ENCODE results near the gene PPP5C. TPM values are rescaled to one million over a fixed set of nuclear protein-coding genes. Genes with fewer than 3 reads are reported as not detected.

The PPP5C gene
- total RNA-seq, 1 experiment from 2014 or later = 124 TPM

DNA sequence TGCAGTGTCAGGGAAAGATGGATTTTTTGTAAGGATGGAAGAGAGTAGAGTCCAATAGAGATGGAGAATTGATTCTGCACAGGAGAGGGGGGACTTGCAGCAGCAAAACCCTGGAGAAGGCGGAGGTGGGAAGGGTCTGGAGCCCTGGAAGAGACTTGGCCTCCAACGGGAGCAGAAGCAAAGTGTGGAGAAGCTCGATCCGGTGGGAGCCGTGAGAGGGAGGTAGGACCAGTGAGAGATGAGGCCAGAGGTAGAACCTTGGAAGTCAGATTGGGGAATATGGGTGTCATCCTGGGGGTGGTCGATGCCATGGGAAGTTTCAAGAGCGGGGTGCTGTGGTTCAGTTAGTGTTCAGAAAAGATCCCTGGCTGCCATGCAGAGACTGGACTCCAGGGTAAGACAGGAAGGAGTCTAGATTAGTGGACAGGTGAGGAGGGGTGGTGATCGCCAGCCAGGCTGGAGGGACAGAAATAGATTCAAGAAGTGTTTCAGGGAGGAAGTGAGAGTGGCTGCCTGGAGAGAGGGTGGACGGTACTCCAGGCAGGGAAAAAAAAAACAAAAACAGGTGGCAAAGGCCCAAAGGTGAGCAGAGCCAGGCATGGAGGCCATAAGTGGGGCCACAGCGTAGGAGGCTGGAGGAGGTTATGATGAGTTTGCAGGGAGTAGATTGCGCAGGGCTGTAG, 2.6 kb downstream of the PPP5C start:
- H3K27me3 Mint-ChIP-seq (ENCODE audit: unreplicated experiment) = peaks cover 2% of the 10 kb centered on the region
- intact Hi-C loops (cut with micrococcal nuclease; ENCODE audit: unreplicated experiment) = loop anchor here (10.0 kb wide), 1 partner anchor 65 kb away; no protein-coding TSS in a partner anchor
- no peaks in the 10 kb centered on the region for H3K9me3 Mint-ChIP-seq (ENCODE audit: low read depth, unreplicated experiment)
- peaks cover 56% of the 10 kb centered on the region for H3K4me1 Mint-ChIP-seq (ENCODE audit: low read depth, unreplicated experiment)
- H3K4me3 Mint-ChIP-seq (ENCODE audit: low read depth, unreplicated experiment) = peak overlapping the region; percentile 93
- no peak for DNase-seq
- CTCF ChIA-PET = no interaction called here
- TF ChIP-seq, protein P1, sequence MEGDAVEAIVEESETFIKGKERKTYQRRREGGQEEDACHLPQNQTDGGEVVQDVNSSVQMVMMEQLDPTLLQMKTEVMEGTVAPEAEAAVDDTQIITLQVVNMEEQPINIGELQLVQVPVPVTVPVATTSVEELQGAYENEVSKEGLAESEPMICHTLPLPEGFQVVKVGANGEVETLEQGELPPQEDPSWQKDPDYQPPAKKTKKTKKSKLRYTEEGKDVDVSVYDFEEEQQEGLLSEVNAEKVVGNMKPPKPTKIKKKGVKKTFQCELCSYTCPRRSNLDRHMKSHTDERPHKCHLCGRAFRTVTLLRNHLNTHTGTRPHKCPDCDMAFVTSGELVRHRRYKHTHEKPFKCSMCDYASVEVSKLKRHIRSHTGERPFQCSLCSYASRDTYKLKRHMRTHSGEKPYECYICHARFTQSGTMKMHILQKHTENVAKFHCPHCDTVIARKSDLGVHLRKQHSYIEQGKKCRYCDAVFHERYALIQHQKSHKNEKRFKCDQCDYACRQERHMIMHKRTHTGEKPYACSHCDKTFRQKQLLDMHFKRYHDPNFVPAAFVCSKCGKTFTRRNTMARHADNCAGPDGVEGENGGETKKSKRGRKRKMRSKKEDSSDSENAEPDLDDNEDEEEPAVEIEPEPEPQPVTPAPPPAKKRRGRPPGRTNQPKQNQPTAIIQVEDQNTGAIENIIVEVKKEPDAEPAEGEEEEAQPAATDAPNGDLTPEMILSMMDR (IDR thresholded peaks at IDR 0.05; ENCODE audit: unreplicated experiment) = no peak
- H3K36me3 Mint-ChIP-seq (ENCODE audit: insufficient read depth, unreplicated experiment) = peaks cover 53% of the 10 kb centered on the region
- BruUV-seq (replicated peaks) = no TSS peak
- no peak overlapping the region for H3K27ac Mint-ChIP-seq (ENCODE audit: unreplicated experiment)

- BruUV-seq (replicated peaks) = no TSS peak
- H3K9me3 Mint-ChIP-seq (ENCODE audit: low read depth, unreplicated experiment) = no peaks in the 10 kb centered on the region
- intact Hi-C loops (cut with micrococcal nuclease; ENCODE audit: unreplicated experiment) = no loop called here
- no peaks in the 10 kb centered on the region for H3K27me3 Mint-ChIP-seq (ENCODE audit: unreplicated experiment)
- TF ChIP-seq, protein P1 (IDR thresholded peaks at IDR 0.05; ENCODE audit: unreplicated experiment) = no peak
- CTCF ChIA-PET = interaction anchor here (1.4 kb wide), 1 partner anchor 273 kb away, joined by 4 read pairs; no protein-coding TSS in a partner anchor
- H3K4me1 Mint-ChIP-seq (ENCODE audit: low read depth, unreplicated experiment) = peaks cover 64% of the 10 kb centered on the region
- DNase-seq = no peak
- H3K4me3 Mint-ChIP-seq (ENCODE audit: low read depth, unreplicated experiment) = peak overlapping the region; percentile 93
- H3K36me3 Mint-ChIP-seq (ENCODE audit: insufficient read depth, unreplicated experiment) = peaks cover 58% of the 10 kb centered on the region
- no peak overlapping the region for H3K27ac Mint-ChIP-seq (ENCODE audit: unreplicated experiment)
These were observed 3.3 kb downstream of the PPP5C start for GRCh38 chr19:46350029-46350757.

GRCh38 chr19:46350758-46351159, 3.9 kb downstream of the PPP5C start:
- TF ChIP-seq, protein P1 (IDR thresholded peaks at IDR 0.05; ENCODE audit: unreplicated experiment) = no peak
- no TSS peak for BruUV-seq (replicated peaks)

DNA sequence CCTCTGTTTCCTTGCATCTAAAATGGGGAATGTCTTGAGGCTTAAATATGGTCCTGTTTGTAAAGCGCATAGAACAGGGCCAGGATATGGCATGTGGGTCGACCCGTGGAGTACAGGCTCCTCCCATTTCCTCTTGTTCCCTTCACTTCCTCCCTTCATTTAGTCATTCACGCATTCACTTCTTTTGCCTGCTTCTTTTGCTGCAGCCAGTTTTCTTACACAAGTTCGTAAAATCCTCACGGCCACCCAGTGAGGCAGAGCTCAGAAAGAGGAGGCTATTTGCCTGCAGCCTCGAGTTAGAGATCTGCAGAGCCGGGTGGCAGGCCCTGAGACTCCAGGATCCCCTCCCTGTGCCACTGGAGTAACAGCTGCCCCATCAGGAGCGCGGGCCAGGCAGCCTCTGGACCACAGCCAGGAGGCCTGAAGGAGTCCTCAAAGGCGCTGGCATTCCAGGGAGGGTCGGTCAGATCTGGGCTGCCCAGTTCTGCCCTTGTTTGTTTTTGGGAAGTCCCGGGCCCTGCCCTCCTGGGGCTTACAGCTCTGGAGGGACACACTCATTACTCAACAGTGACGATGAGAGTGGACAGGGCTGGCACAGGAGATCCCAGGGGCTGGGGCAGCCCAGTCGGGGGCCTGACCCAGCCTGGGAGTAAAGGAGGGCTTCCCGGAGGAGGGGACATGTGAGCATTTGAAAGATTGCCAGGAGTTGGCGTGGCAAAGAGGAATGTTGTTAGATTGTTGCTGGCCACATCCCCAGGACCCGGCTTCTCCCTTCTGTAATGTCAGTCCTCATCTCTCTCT, 4.6 kb downstream of the PPP5C start:
- peak overlapping the region; percentile 5 for H3K4me3 Mint-ChIP-seq (ENCODE audit: low read depth, unreplicated experiment)
- H3K36me3 Mint-ChIP-seq (ENCODE audit: insufficient read depth, unreplicated experiment) = peaks cover 59% of the 10 kb centered on the region
- TF ChIP-seq, protein P1 (IDR thresholded peaks at IDR 0.05; ENCODE audit: unreplicated experiment) = no peak
- peaks cover 76% of the 10 kb centered on the region for H3K4me1 Mint-ChIP-seq (ENCODE audit: low read depth, unreplicated experiment)
- H3K27me3 Mint-ChIP-seq (ENCODE audit: unreplicated experiment) = no peaks in the 10 kb centered on the region
- DNase-seq = peak; percentile 70
- peak overlapping the region; percentile 20 for H3K27ac Mint-ChIP-seq (ENCODE audit: unreplicated experiment)
- intact Hi-C loops (cut with micrococcal nuclease; ENCODE audit: unreplicated experiment) = no loop called here
- CTCF ChIA-PET = interaction anchor here (0.5 to 1.4 kb wide), 2 partner anchors 18 to 274 kb away, joined by 3 to 4 read pairs; no protein-coding TSS in a partner anchor
- no TSS peak for BruUV-seq (replicated peaks)
- H3K9me3 Mint-ChIP-seq (ENCODE audit: low read depth, unreplicated experiment) = no peaks in the 10 kb centered on the region

More at GRCh38 chr19:46350758-46351159, 3.9 kb downstream of the PPP5C start:
- Mint-ChIP-seq H3K27me3 (ENCODE audit: unreplicated experiment) (no peaks in the 10 kb centered on the region), H3K9me3 (ENCODE audit: low read depth, unreplicated experiment) (no peaks in the 10 kb centered on the region), H3K36me3 (ENCODE audit: insufficient read depth, unreplicated experiment) (peaks cover 58% of the 10 kb centered on the region), H3K27ac (ENCODE audit: unreplicated experiment) (peak overlapping the region; percentile 20), H3K4me3 (ENCODE audit: low read depth, unreplicated experiment) (no peak overlapping the region), H3K4me1 (ENCODE audit: low read depth, unreplicated experiment) (peaks cover 69% of the 10 kb centered on the region)
- CTCF ChIA-PET = interaction anchor here (1.4 kb wide), 1 partner anchor 273 kb away, joined by 4 read pairs; no protein-coding TSS in a partner anchor
- DNase-seq = no peak
- intact Hi-C loops (cut with micrococcal nuclease; ENCODE audit: unreplicated experiment) = no loop called here

Measured in Calu3 (cell line).